Prostate gland (tissue), 2 donors: ENCODE measurements around the gene UNC5C.

Experiments used
- POLR2A ChIP-seq: fragments of 450-650 bp; IDR thresholded peaks from one replicate; pipeline ENCODE4 v1.6.1; 2016; ENCODE audit warnings: antibody characterized with exemption, mild to moderate bottlenecking
- POLR2AphosphoS5 ChIP-seq: sonication (generic); formaldehyde crosslinking; IDR thresholded peaks from one replicate; pipeline ENCODE4 v1.6.1; 2017; ENCODE audit warnings: antibody characterized with exemption
- TF ChIP-seq, protein P1 (sequence below), 4 experiments: fragments of 200-600 bp in 2 of 4; fragments of 450-650 bp in 2 of 4; sonication (generic) in 2 of 4; IDR thresholded peaks; 1 replicate in 3 of 4; 2 replicates in 1 of 4; pipeline ENCODE4 v1.5.1; 2016 to 2019; ENCODE audit warnings: antibody characterized with exemption in 4 of 4, mild to moderate bottlenecking in 2 of 4, moderate library complexity in 2 of 4

DNA sequence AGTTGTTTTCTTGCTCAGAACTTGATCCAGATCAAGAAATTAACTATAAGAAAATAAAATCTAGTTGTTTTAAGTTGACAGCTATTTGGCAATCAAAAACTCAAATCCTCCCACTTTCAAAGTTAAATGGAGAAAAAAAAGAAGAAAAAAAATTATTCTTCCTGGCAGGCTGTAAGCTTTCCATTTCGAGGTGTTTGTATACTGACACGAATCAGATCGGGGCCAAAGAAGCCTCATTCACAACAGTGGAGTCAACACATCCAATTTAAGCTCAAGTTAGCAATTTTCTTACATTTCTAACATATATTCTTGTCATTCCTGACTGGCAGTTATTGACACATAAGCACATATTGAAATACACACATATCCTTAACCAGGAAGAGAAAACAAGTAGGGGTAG lies 119.4 kb downstream of the UNC5C start:
- TF ChIP-seq, protein P1, sequence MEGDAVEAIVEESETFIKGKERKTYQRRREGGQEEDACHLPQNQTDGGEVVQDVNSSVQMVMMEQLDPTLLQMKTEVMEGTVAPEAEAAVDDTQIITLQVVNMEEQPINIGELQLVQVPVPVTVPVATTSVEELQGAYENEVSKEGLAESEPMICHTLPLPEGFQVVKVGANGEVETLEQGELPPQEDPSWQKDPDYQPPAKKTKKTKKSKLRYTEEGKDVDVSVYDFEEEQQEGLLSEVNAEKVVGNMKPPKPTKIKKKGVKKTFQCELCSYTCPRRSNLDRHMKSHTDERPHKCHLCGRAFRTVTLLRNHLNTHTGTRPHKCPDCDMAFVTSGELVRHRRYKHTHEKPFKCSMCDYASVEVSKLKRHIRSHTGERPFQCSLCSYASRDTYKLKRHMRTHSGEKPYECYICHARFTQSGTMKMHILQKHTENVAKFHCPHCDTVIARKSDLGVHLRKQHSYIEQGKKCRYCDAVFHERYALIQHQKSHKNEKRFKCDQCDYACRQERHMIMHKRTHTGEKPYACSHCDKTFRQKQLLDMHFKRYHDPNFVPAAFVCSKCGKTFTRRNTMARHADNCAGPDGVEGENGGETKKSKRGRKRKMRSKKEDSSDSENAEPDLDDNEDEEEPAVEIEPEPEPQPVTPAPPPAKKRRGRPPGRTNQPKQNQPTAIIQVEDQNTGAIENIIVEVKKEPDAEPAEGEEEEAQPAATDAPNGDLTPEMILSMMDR (IDR thresholded peaks at IDR 0.05): no peak
- TF ChIP-seq POLR2AphosphoS5: no peak
- TF ChIP-seq POLR2A: no peak
